HepG2 (cell line): ENCODE data around the gene ADAT3.

ENCODE experiments used
- BHLHE40 ChIP-seq: IDR thresholded peaks from 2 replicates; pipeline ENCODE4 v1.6.1; 2011; ENCODE audit warnings: low read length, improper control_type of control experiment
- EZH2 ChIP-seq: conservative IDR thresholded peaks from 2 replicates; pipeline ENCODE4 v1.6.1; 2012; ENCODE audit warnings: mild to moderate bottlenecking, low read depth, low read length, moderate library complexity
- POLR2A ChIP-seq, 2 experiments: IDR thresholded peaks; 2 replicates each; pipeline ENCODE4 v1.6.1; 2011; ENCODE audit warnings: low read depth in 2 of 2, low read length in 2 of 2, mild to moderate bottlenecking in 1 of 2, moderate library complexity in 1 of 2; ENCODE audit not compliant: insufficient read depth in 1 of 2
- RXRA ChIP-seq: sonication (generic); formaldehyde crosslinking; IDR thresholded peaks from 2 replicates; pipeline ENCODE4 v1.5.1; 2020; ENCODE audit warnings: missing genetic modification reagents
- SIN3A ChIP-seq: IDR thresholded peaks from 2 replicates; pipeline ENCODE4 v1.6.1; 2011; ENCODE audit warnings: low read depth, mild to moderate bottlenecking, control low read depth, low read length, borderline replicate concordance
- YY1 ChIP-seq: IDR thresholded peaks from 2 replicates; pipeline ENCODE4 v1.6.1; 2011; ENCODE audit warnings: low read length, low read depth, moderate library complexity, mild to moderate bottlenecking; ENCODE audit not compliant: insufficient read depth, insufficient replicate concordance
- ZNF546 ChIP-seq: sonication (generic); formaldehyde crosslinking; conservative IDR thresholded peaks from 2 replicates; pipeline ENCODE4 v1.8.1; 2023; ENCODE audit warnings: mild to moderate bottlenecking, missing genetic modification reagents
- ZNF761 ChIP-seq: sonication (generic); formaldehyde crosslinking; conservative IDR thresholded peaks from 2 replicates; pipeline ENCODE4 v1.4.0; 2020; ENCODE audit warnings: mild to moderate bottlenecking, missing genetic modification reagents
- TF ChIP-seq, protein P1 (sequence below): sonication (generic); formaldehyde crosslinking; IDR thresholded peaks from 2 replicates; pipeline ENCODE4 v1.4.0; 2020; ENCODE audit warnings: mild to moderate bottlenecking, missing genetic modification reagents
- TF ChIP-seq, protein P2 (sequence below): sonication (generic); formaldehyde crosslinking; IDR thresholded peaks from 2 replicates; pipeline ENCODE4 v1.5.0; 2020; ENCODE audit warnings: mild to moderate bottlenecking, missing genetic modification reagents, moderate library complexity
- TF ChIP-seq, protein P3 (sequence below): sonication (generic); formaldehyde crosslinking; IDR thresholded peaks from 2 replicates; pipeline ENCODE4 v1.4.0; 2020; ENCODE audit warnings: missing genetic modification reagents

DNA sequence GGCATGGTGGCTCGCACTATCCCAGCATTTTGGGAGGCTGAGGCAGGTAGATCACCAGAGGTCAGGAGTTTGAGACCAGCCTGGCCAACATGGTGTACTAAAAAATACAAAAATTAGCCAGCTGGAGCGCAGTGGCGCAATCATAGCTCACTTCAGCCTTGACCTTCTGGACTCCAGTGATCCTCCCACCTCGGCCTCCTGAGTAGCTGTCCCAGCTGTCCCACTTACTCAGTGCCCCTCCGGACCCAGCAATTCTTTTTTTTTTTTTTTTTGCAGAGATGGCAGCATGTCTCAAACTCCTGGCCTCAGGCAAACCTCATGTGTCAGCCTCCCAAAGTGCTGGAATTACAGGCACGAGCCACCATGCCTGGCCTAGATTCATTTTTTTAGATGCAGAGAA, 2.3 kb upstream of the ADAT3 start:
- TF ChIP-seq ZNF761 (no peak), BHLHE40 (no peak), POLR2A (IDR thresholded peaks at IDR 0.05; ENCODE audit: insufficient read depth in 1 of 2, low read depth in 2 of 2, low read length in 2 of 2) (no peak), YY1 (peak; percentile 23), RXRA (CRISPR knock-in tag) (no peak), SIN3A (no peak), EZH2 (no peak), ZNF546 (CRISPR knock-in tag) (no peak)
- TF ChIP-seq, protein P1, sequence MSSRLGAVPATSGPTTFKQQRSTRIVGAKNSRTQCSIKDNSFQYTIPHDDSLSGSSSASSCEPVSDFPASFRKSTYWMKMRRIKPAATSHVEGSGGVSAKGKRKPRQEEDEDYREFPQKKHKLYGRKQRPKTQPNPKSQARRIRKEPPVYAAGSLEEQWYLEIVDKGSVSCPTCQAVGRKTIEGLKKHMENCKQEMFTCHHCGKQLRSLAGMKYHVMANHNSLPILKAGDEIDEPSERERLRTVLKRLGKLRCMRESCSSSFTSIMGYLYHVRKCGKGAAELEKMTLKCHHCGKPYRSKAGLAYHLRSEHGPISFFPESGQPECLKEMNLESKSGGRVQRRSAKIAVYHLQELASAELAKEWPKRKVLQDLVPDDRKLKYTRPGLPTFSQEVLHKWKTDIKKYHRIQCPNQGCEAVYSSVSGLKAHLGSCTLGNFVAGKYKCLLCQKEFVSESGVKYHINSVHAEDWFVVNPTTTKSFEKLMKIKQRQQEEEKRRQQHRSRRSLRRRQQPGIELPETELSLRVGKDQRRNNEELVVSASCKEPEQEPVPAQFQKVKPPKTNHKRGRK (CRISPR knock-in tag), result no peak
- TF ChIP-seq, protein P2, sequence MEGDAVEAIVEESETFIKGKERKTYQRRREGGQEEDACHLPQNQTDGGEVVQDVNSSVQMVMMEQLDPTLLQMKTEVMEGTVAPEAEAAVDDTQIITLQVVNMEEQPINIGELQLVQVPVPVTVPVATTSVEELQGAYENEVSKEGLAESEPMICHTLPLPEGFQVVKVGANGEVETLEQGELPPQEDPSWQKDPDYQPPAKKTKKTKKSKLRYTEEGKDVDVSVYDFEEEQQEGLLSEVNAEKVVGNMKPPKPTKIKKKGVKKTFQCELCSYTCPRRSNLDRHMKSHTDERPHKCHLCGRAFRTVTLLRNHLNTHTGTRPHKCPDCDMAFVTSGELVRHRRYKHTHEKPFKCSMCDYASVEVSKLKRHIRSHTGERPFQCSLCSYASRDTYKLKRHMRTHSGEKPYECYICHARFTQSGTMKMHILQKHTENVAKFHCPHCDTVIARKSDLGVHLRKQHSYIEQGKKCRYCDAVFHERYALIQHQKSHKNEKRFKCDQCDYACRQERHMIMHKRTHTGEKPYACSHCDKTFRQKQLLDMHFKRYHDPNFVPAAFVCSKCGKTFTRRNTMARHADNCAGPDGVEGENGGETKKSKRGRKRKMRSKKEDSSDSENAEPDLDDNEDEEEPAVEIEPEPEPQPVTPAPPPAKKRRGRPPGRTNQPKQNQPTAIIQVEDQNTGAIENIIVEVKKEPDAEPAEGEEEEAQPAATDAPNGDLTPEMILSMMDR (CRISPR knock-in tag), result no peak
- TF ChIP-seq, protein P3, sequence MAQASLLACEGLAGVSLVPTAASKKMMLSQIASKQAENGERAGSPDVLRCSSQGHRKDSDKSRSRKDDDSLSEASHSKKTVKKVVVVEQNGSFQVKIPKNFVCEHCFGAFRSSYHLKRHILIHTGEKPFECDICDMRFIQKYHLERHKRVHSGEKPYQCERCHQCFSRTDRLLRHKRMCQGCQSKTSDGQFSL (CRISPR knock-in tag), result no peak
